GM21367 (cell line): ENCODE results near the gene ZNF772.

Source experiments
- ATAC-seq: cut with Tn5 transposase; IDR thresholded peaks from one replicate; pipeline ENCODE4 v1.9.1; 2021; ENCODE audit not compliant: unreplicated experiment

ZNF772 gene

DNA sequence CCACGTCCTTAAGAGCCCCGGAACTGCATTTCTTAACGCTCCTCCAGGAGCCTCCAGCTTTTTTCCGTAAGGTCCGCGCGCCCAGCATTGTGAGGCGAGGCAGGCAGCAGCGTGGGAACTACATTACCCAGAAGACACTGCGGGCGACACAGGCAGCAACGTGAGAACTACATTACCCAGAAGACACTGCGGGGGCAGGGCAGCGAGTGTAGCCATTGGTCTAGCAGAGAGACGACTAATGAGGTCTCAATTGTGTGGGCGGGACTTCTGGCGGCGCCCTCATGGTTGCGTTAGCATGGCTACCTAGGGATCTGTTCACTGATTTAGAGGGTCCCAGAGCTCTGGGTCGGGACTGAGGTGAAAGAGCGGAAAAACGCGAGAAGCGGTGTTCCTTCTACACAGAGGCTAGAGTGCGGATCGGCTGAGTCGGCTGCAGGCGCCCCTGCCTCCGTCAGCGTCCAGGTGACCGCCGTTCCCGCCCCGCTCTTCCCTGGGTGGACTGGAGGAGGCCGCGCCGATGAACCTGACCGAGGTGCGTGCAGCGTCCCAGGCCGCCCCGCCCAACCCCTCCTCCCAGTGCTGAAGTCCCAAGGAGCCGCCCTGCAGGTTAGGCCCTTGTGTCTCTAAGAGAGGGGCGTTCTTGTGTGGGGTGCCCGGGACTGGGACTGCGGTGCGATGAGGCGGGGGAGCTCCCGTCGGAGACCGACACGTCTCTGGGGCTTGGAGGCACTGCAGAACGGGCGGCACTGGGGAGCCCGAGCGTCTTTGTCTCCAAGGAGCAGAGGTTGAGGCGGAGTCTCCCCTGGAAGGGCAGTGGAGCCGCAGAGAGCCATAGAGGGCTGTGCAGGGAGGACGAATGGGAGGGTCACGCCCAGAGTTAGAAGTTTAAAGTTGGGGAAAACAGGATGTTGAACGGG is 42.0 kb downstream of the ZNF772 start, which contains the start of gene ZNF749:
Gene ZNF749, plus strand, starts transcription at position 264 of the 917 bp plus-strand sequence. Its CDS starts 254 bp downstream, at position 518.
- peak; percentile 92 for ATAC-seq

- peak; percentile 8 for ATAC-seq
Measured at GRCh38 chr19:57434386-57435061, 42.8 kb downstream of the ZNF772 start.

GRCh38 chr19:57421037-57421436 is 56.3 kb downstream of the ZNF772 start:
- no peak for ATAC-seq

DNA sequence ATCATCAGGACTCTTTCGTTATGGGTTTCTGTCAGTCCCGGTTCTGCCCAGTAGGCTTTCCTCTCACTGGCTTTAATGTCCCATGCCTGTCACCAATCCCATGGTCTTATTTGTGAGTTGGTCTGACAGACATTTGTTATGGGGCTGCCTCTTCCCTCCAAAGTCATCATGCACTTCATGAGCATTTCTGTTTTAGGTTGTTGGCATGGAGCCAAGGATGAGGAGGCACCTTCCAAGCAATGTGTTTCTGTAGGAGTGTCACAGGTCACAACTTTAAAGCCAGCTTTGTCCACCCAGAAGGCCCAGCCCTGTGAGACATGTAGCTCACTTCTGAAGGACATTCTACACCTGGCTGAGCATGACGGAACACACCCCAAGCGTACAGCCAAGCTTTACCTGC is 57.9 kb downstream of the ZNF772 start:
- no peak for ATAC-seq
